GM12872 (cell line): ENCODE measurements around the gene VWCE.

Experiments
- TF ChIP-seq, protein P1 (sequence below): IDR thresholded peaks from 3 replicates; pipeline ENCODE4 v1.5.1; 2011; ENCODE audit warnings: low read depth, mild to moderate bottlenecking, low read length, moderate library complexity; ENCODE audit not compliant: insufficient read depth

Gene VWCE

DNA sequence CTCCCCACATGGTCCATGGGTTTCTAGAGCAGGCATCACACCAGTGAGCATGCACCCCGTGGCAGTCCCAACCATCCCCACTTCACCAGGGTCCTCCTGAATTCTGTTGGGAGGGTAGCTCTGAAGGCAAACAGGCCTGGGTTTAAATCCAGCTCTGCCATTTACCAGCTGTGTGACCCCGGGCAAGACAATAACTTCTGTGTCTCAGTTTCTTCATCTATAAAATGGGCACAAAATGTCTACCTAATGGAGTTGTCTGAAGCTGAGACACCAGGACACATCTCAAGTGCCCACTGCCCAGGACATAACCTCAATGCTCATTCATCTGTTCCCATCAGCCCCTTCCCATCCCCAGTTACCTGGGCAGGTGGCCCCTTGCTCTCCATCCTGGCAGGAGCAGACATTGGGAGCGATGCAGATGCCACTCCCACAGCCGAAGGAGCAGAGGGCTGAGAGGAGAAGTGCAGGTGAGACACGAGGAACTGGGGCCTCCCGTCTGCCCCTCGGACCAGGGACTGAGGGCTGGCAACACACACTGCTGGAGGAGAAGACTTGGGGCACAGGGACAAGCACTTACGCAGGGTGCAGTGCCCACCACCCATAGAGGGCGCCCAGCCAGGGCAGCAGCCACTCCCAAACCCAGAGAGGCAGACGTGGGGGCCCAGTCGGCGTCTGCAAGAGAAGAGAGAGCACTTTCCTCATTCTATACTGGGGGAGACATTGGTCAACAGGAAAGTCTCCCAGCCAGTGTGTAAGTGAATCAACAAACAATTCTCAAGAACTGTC lies 4.0 kb downstream of the VWCE start:
- TF ChIP-seq, protein P1, sequence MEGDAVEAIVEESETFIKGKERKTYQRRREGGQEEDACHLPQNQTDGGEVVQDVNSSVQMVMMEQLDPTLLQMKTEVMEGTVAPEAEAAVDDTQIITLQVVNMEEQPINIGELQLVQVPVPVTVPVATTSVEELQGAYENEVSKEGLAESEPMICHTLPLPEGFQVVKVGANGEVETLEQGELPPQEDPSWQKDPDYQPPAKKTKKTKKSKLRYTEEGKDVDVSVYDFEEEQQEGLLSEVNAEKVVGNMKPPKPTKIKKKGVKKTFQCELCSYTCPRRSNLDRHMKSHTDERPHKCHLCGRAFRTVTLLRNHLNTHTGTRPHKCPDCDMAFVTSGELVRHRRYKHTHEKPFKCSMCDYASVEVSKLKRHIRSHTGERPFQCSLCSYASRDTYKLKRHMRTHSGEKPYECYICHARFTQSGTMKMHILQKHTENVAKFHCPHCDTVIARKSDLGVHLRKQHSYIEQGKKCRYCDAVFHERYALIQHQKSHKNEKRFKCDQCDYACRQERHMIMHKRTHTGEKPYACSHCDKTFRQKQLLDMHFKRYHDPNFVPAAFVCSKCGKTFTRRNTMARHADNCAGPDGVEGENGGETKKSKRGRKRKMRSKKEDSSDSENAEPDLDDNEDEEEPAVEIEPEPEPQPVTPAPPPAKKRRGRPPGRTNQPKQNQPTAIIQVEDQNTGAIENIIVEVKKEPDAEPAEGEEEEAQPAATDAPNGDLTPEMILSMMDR, result peak; percentile 66

DNA sequence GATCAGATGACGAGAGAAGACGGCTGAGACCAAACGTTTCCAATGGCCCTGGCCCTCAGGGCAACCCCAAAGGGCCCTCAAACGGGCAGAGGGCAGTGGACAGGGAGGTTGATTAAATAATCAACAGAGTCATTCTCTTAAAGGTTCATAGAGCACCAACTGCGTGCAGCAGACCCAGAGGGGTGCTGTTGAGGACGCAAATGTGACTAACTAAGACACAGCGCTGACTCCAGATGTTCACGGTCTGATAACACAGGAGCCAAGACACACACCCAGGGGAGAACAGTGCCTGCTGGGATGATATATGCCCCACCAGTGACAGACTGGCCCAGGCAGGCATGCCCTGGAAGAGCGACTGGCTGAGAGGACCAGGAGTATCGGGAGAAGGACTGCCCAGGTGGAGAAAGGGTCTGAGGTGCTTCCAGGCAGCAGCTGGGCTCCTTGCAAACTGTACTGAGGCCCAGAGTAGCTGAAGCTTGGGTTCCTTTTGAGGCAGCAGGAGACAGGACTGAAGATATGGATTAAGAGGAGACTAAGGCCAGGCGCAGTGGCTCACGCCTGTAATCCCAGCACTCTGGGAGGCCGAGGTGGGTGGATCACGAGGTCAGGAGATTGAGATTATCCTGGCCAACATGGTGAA lies 7.7 kb downstream of the VWCE start:
- TF ChIP-seq, protein P1, result no peak

DNA sequence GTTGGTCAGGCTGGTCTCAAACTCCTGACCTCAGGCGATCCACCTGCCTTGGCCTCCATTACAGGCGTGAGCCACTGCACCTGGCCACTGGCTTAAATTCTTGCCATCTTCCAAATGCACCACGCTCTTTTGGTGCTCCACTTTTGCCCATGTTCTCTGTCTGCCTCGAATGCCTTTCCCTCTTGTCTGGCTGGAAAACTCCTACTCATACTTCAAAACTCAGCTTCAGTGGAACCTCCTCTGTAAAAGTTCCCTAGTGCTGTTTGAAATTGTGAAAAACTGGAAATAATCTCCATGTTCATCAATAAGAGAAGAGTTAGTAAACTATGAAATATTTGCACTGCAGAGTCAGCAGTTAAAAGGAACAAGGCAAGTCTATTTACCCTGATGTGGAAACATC lies 11.5 kb downstream of the VWCE start:
- TF ChIP-seq, protein P1, result no peak

DNA sequence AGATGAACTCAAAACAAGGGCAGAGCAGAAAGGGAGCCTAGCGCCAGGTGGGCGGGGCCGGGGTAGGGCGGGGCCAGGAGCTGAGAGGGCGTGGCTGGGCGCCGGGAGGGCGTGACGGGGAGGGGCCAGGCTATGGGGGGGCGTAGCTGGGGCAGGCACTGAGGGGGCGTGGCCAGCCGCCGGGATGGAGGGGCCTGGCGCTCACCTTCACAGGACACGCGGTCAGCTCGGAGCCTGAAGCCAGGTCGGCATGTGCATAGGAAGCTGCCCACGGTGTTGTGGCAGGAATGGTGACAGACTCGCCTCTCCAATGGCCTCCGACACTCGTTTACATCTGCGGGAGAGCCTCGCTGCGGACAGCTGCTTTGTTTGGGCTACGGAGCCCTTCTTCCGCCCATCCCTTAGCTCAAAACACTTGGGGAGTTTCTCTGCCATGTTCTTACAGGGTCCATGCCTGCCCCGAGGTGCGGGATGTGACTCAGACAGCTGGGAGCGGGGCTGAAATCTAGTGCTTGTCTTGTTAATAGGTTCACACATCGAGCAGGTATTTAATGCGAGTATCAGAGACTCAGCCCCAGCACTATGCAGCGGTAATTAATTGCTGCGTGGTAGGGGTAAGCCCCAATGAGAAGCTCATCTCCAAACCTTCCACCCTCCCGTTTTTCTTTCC lies 13.4 kb downstream of the VWCE start:
- TF ChIP-seq, protein P1, result no peak

DNA sequence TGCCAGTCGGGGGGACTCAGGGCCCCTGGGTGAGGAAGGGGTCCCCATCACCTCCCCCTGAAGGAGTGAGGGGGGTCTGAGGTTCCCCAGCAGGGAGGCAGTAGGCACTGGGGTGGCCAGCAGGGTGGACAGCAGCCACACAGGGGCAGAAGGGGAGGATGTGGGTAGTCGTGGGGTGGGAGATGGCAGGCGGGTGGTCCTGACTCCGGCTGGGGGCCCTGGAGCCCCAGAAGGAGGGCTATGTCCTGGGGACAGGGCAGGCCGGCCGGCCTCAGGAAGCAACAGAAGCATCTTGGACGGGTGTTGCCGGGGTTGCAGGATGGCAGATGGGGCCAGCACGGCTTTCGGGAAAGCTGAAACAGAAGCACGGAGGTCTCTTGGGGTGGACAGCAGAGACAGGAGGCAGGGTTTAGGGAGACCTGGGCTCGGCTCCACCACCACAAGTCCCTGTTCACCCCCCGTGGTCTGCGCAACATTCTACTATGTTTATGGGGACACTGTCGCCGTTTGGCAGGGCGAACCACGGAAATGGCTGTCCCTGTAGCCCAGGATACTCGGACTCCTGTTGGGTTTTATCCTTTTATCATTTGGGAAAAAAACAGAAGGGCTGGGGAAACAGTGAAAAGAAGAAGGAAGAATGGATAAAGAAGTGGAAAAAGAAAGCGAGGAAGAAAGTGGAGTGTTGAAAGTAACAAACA lies 14.1 kb downstream of the VWCE start:
- TF ChIP-seq, protein P1, result no peak

DNA sequence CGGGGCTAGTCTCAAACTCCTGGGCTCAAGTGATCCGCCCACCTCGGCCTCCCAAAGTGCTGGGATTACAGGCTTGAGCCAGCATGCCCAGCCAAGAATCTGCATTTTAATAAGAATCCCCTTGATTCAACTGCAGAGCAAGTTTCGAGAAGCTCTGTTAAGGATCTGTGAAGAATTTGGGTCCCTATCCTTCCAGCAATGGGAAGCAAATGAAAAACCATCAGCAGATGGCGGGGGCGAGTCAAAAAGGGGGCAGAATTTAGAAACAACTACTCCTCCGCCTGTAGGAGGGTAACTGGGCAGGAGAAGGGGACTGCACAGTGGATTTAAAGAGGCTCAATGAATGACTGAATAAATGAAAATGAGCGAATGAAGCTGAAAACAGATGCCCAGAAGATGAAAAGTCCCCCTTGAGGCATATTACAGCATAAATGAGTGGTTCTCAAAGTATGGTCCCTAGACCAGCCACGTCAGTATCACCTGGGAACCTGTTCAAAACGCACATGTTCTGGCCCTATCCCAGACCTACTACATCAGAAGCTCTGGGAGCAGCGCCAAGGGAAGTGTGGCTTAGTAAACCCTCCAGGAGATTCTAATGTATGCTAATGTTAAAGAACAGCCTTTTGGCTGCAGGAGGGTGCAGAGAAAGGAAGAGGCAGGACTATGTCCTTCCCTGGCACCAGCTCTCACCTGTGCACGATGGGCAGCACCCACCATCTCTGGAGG lies 15.0 kb downstream of the VWCE start:
- TF ChIP-seq, protein P1, result no peak

DNA sequence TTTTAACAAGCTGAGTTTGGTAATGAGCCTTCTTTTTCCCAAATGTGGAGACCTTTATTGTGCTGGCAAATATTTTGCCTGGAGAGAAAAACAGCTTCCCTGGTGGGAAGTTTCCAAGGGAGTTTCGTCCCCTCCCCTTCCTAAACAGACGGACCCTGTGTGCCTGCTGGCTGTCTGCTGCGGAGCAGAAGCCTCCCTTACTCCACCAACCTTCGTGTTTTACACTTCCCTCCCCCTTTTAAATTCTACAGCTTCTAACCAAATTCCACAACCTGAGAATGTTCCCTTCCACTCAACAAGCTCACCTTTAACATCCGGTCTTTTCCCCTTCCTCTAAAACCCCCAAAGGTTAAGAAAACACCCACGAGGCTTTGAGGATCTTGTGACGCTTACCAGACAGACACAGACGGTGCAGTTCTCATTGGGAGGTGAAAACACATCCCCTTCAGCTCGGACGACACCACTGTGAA lies 17.1 kb downstream of the VWCE start:
- TF ChIP-seq, protein P1, result no peak
